ENCODE results near the gene HAS3.
"Not testable (repeated sequence)": the region's sequence is repeated elsewhere in the genome, so short reads cannot be mapped to it uniquely, and the experiment has no call there.

The HAS3 gene

DNA sequence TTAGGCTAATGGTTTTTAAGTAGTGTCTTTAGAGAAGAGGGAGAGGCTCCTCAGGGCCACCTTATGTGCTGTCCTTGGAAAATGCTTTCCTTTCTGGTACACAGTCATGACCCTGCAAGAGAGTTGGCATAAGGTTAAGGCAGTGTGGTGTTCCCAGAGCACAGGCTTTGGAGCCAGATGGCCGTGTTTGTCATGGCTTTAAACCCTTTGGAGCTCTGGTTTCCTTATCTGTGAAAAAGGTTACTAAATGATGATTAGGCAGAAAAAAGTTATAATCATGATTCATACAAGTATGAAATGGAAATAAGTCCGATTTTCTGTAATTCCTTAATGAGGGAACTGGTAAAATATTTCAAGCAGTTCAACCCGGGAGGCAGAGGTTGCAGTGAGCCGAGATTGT lies 40.2 kb downstream of the HAS3 start:
- DNase-seq = no peak

DNA sequence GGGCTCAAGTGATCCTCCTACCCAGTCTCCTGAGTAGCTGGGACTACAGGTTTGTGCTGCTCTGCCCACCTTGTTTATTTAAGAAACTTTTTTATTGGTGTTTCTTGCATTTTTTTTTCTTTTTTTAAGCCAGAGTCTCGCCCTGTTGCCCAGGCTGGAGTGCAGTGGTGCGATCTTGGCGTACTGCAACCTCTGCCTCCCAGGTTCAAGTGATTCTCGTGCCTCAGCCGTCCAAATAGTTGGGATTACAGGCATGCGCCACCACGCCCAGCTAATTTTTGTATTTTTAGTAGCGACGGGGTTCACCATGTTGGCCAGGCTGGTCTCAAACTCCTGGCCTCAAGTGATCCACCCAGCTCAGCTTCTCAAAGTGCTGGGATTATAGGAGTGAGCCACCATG lies 44.2 kb downstream of the HAS3 start:
- not testable (repeated sequence) for DNase-seq

DNA sequence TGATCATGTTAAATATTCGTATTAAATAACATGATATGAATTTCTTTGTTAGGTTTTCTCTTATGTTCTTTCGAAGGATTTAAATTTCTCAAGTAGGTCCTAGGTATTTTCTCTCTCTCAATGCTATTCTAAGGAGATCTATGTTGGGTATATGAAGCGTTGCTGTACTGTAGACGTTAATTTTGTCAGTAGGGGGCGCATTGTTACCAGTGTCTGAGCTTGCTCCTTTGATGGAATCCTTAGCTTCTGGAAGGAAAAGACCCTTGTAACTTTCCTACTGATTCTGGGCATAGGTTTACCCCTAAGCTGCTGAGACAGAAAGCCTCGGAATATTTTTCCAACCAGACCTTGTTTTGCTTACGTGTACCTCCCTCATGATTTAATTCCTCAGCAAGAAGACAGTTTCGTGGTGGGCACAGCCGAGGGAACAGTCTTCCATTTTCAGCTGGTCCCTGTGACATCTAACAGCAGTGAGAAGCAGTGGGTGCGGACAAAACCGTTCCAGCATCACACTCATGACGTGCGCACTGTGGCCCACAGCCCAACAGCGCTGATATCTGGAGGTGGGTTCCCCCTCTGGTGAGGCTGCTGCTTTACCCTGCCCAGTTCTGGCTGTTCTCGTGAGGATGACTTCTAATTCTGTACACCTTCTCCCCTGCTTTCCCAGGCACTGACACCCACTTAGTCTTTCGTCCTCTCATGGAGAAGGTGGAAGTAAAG lies 44.9 kb downstream of the HAS3 start:
- DNase-seq = peak; percentile 27

DNA sequence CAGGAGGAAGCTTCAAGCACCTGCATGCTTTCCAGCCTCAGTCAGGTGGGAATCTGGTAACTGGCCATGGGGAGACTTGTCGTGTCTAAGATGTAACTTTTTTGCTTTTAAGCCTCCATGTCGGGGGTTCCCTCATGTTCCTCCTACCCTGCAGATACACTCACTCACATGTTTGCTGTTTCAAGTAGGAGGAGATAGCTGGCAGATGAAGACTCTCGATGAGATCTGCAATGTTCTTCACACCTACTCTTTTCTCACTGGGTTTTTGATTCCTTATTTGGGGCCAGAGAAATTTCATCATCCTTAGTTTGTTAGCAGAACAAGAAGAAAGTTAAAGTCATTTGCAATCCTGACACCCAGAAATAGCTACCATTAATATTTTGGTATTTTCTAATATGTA lies 51.7 kb downstream of the HAS3 start:
- DNase-seq = no peak

DNA sequence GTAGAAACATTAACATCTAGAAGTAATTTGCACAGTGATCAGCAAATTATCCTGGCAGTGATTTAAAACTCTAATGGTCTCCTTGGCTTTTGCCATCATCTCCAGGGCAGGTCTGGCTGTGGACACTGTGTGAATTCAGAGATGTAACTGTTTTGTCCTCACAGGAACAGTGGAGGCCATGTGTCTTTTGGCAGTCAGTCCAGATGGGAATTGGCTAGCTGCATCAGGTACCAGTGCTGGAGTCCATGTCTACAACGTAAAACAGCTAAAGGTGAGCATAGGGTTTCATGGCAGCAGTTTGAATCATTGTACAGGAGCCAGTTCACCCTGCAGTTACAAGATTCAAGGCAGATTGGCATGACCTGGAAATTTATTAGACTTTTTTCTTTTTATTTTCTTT lies 54.7 kb downstream of the HAS3 start:
- no peak for DNase-seq

DNA sequence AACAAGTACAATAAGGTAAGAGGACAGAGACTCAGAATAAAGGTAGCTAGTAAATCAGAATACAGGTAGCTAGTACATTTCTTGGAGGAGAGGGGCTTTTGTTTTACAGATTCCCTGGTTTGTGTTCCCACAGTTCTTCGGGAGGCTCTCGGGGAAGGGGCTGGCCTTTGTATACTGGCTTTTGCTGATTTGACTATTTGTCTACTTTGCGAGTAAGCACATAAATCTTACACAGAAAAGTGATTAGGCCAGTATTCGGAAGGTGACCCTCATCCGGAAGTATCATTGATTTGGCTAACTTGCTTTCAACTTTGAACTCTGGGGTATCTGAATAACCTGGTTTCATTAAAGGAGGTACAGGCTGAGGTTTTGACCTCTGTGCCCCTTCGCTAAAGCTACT lies 60.1 kb downstream of the HAS3 start:
- no peak for DNase-seq

DNA sequence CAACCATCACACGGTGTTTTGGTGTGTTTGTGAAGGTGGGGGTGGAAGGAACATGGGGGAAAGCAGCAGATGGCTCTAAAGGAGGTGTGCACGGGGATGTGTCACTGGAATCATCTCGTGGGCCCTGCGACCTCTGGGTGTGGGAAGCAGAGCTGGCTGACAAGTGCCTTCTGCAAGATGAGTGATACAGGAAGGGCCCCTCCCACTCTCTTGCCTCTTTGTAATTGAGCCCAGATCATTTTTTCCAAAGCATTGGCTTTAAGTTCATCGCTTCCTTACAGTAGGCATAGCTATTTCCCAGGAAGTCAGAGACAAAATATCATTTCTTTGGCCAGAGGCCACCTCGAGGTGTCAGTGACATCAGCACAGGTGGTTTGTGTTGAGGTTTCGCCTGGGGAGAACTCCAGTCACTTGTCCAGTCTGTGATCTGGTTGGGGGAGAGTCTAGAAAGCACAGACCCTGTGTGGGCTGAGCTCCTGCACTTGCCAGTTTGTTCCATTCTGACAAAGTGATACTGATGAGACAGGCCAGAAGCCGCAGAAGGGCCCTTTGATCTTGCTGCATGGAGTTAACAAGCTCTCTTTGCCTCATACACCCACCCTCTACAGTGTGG lies 60.9 kb downstream of the HAS3 start:
- DNase-seq = peak; percentile 41

DNA sequence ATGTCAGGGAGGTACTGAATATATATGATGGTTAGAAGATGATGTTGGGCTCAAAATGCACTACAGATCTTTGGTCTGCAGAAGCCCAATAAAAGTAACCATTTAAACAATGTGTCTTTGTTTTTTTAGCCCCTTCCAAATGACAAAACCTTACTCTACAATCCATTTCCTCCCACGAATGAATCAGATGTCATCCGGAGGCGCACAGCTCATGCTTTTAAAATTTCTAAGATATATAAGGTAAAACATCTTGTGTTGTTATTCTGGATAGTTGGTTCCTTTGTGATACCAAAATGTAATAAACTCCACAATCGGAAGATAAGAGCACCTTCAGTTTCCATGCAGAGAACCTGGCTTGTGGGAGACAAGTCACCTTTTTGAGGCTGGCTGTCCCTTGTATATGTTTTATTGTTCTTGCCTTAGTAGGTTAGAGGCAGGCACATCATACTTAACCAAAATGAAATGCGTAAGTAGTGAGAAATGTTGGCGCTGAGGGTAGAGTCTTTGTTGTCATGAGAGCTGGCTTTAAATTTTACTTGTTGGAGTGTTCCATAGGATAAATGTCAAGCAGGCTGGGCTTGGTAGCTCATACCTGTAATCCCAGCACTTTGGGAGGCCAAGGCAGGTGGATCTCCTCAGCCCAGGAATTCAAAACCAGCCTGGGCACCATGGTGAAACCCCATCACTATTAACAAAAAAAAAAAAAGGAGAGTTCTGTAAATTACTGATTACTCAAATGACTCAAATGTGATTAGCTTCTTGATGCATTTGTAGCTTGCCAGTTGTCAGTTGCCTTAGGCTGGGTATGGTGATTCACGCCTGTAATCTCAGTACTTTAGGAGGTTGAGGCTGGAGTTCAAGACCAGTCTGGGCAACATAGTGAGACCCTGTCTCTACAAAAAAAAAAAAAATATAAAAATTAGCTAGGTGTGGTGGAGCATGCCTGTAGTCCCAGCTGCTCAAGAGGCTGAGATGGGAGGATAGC lies 61.8 kb downstream of the HAS3 start:
- DNase-seq = no peak
